HG03039 (cell line): Measurements from ENCODE around the gene GALNT10.

ENCODE experiments used
- ATAC-seq: cut with Tn5 transposase; IDR thresholded peaks from one replicate; pipeline ENCODE4 v1.9.1; 2021; ENCODE audit warnings: mild to moderate bottlenecking, moderate library complexity; ENCODE audit not compliant: unreplicated experiment

GALNT10 gene

GRCh38 chr5:154316223-154316935, 125.8 kb downstream of the GALNT10 start:
- no peak for ATAC-seq

GRCh38 chr5:154317916-154318315, 127.4 kb downstream of the GALNT10 start:
- no peak for ATAC-seq

GRCh38 chr5:154318691-154319090, 128.2 kb downstream of the GALNT10 start:
- no peak for ATAC-seq

- no peak for ATAC-seq
These were observed 129.2 kb downstream of the GALNT10 start for GRCh38 chr5:154319736-154320135.

GRCh38 chr5:154320224-154321089, 129.9 kb downstream of the GALNT10 start:
- ATAC-seq: no peak

- no peak for ATAC-seq
These were observed 131.0 kb downstream of the GALNT10 start for GRCh38 chr5:154321546-154321945.

GRCh38 chr5:154324033-154324432, 133.5 kb downstream of the GALNT10 start:
- no peak for ATAC-seq

- no peak for ATAC-seq
These were observed 135.0 kb downstream of the GALNT10 start for GRCh38 chr5:154325566-154325965.

- ATAC-seq: no peak
These were observed 138.5 kb downstream of the GALNT10 start for GRCh38 chr5:154329062-154329461.

GRCh38 chr5:154329519-154330040, 139.0 kb downstream of the GALNT10 start:
- ATAC-seq: no peak

GRCh38 chr5:154330097-154330667, 139.6 kb downstream of the GALNT10 start:
- no peak for ATAC-seq

- ATAC-seq: no peak
These were observed 140.7 kb downstream of the GALNT10 start for GRCh38 chr5:154331232-154331631.

GRCh38 chr5:154331924-154332323, 141.4 kb downstream of the GALNT10 start:
- ATAC-seq: no peak

GRCh38 chr5:154332451-154332850, 141.9 kb downstream of the GALNT10 start:
- ATAC-seq: no peak

GRCh38 chr5:154333016-154333415, 142.5 kb downstream of the GALNT10 start:
- no peak for ATAC-seq

GRCh38 chr5:154334406-154335064, 144.0 kb downstream of the GALNT10 start:
- no peak for ATAC-seq

- ATAC-seq: no peak
These were observed 144.5 kb downstream of the GALNT10 start for GRCh38 chr5:154335065-154335448.

- no peak for ATAC-seq
These were observed 151.1 kb downstream of the GALNT10 start for GRCh38 chr5:154341620-154342019.

- no peak for ATAC-seq
These were observed 151.7 kb downstream of the GALNT10 start for GRCh38 chr5:154342211-154342610.

GRCh38 chr5:154342963-154343362, 152.4 kb downstream of the GALNT10 start:
- no peak for ATAC-seq

- no peak for ATAC-seq
These were observed 153.9 kb downstream of the GALNT10 start for GRCh38 chr5:154344461-154344860.
